HepG2 (cell line): ENCODE results near the gene IER2. TPM values are rescaled to one million over a fixed set of nuclear protein-coding genes. Genes with fewer than 3 reads are reported as not detected.

Experiments used
- AGO2 ChIP-seq: fragments of 200-400 bp; formaldehyde crosslinking; optimal IDR thresholded peaks from 2 replicates; pipeline ENCODE3; 2017; ENCODE audit warnings: mild to moderate bottlenecking, low read depth, low read length, moderate library complexity
- HMG20A ChIP-seq: IDR thresholded peaks from 2 replicates; pipeline ENCODE4 v1.6.1; 2016; ENCODE audit warnings: borderline replicate concordance
- HNF4A ChIP-seq: sonication (generic); formaldehyde crosslinking; IDR thresholded peaks from 2 replicates; pipeline ENCODE4 v1.4.0; 2020; ENCODE audit warnings: missing genetic modification reagents
- HNF4G ChIP-seq, 2 experiments: sonication (generic) in 1 of 2; formaldehyde crosslinking in 1 of 2; IDR thresholded peaks; 2 replicates each; pipeline versions ENCODE4 v1.4.0 to v1.6.1; 2011 to 2020; ENCODE audit warnings: borderline replicate concordance in 2 of 2, low read depth in 2 of 2, mild to moderate bottlenecking in 2 of 2, low read length in 1 of 2, missing genetic modification reagents in 1 of 2, moderate library complexity in 1 of 2
- HNRNPUL1 ChIP-seq: fragments of 200-400 bp; formaldehyde crosslinking; IDR thresholded peaks from 2 replicates; pipeline ENCODE4 v1.6.1; 2017; ENCODE audit warnings: low read depth, mild to moderate bottlenecking, low read length, moderate library complexity
- JARID2 ChIP-seq: sonication (generic); formaldehyde crosslinking; IDR thresholded peaks from 2 replicates; pipeline ENCODE4 v1.8.1; 2023; ENCODE audit warnings: missing genetic modification reagents, inconsistent platforms; ENCODE audit not compliant: insufficient replicate concordance
- MTA1 ChIP-seq: sonication (generic); formaldehyde crosslinking; IDR thresholded peaks from 2 replicates; pipeline ENCODE4 v1.4.0; 2020; ENCODE audit warnings: missing genetic modification reagents, mild to moderate bottlenecking, borderline replicate concordance
- NFKBIZ ChIP-seq: IDR thresholded peaks from 2 replicates; pipeline ENCODE4 v1.6.1; 2018; ENCODE audit warnings: missing genetic modification reagents, missing compliant biosample characterization
- SMAD3 ChIP-seq: sonication (generic); formaldehyde crosslinking; IDR thresholded peaks from 2 replicates; pipeline ENCODE4 v1.4.0; 2020; ENCODE audit warnings: missing genetic modification reagents
- SMARCC2 ChIP-seq: fragments of 450-650 bp; IDR thresholded peaks from 2 replicates; pipeline ENCODE4 v1.6.1; 2017; ENCODE audit warnings: antibody characterized with exemption, mild to moderate bottlenecking
- TAF1 ChIP-seq: sonication (generic); formaldehyde crosslinking; IDR thresholded peaks from 2 replicates; pipeline ENCODE4 v1.4.0; 2020; ENCODE audit warnings: missing genetic modification reagents
- ZMAT3 ChIP-seq: sonication (generic); formaldehyde crosslinking; conservative IDR thresholded peaks from 2 replicates; pipeline ENCODE4 v1.7.0; 2021; ENCODE audit warnings: missing genetic modification reagents
- ZNF501 ChIP-seq: sonication (generic); formaldehyde crosslinking; IDR thresholded peaks from 2 replicates; pipeline ENCODE4 v1.5.1; 2020; ENCODE audit warnings: mild to moderate bottlenecking, moderate library complexity, missing genetic modification reagents
- ZNF772 ChIP-seq: sonication (generic); formaldehyde crosslinking; IDR thresholded peaks from 2 replicates; pipeline ENCODE4 v1.5.0; 2020; ENCODE audit warnings: mild to moderate bottlenecking, missing genetic modification reagents
- polyA plus RNA-seq, 8 experiments: library from polyadenylated mRNA; depleted of rRNA in 3 of 8; stranded (reverse) in 7 of 8; unstranded in 1 of 8; fragments of >200 nt; fragmentation: Illumina TruSeq in 4 of 8; extraction: Trizol in 4 of 8; gene quantifications; 2 replicates each; pipeline versions ENCODE4 v1.2.1 to v1.2.3, GENCODE V29; 2011 to 2016; ENCODE audit warnings: low read depth in 4 of 8, missing spikeins in 1 of 8, mixed read lengths in 1 of 8; ENCODE audit not compliant: insufficient read depth in 1 of 8
- total RNA-seq, 5 experiments: library from RNA; depleted of rRNA; stranded (reverse); fragments of >200 nt; fragmentation: Illumina TruSeq; extraction: Trizol; gene quantifications; 2 replicates each; pipeline ENCODE4 v1.2.3, GENCODE V29; 2016; ENCODE audit warnings: low read depth in 1 of 5
- TF ChIP-seq, protein P1 (sequence below): sonication (generic); formaldehyde crosslinking; IDR thresholded peaks from 2 replicates; pipeline ENCODE4 v1.5.0; 2020; ENCODE audit warnings: mild to moderate bottlenecking, missing genetic modification reagents, borderline replicate concordance
- TF ChIP-seq, protein P2 (sequence below), 2 experiments: sonication (generic) in 1 of 2; formaldehyde crosslinking in 1 of 2; IDR thresholded peaks; 2 replicates each; pipeline versions ENCODE4 v1.5.1 to v1.6.1; 2011 to 2020; ENCODE audit warnings: borderline replicate concordance in 1 of 2, low read depth in 1 of 2, low read length in 1 of 2, mild to moderate bottlenecking in 1 of 2, missing genetic modification reagents in 1 of 2, moderate library complexity in 1 of 2

The IER2 gene
- total and polyA plus RNA-seq, 2 of the 13 experiments (the other 11 are each of a cell fraction or from before 2014, with no cell fraction given), result 10.1 to 14.3 TPM

DNA sequence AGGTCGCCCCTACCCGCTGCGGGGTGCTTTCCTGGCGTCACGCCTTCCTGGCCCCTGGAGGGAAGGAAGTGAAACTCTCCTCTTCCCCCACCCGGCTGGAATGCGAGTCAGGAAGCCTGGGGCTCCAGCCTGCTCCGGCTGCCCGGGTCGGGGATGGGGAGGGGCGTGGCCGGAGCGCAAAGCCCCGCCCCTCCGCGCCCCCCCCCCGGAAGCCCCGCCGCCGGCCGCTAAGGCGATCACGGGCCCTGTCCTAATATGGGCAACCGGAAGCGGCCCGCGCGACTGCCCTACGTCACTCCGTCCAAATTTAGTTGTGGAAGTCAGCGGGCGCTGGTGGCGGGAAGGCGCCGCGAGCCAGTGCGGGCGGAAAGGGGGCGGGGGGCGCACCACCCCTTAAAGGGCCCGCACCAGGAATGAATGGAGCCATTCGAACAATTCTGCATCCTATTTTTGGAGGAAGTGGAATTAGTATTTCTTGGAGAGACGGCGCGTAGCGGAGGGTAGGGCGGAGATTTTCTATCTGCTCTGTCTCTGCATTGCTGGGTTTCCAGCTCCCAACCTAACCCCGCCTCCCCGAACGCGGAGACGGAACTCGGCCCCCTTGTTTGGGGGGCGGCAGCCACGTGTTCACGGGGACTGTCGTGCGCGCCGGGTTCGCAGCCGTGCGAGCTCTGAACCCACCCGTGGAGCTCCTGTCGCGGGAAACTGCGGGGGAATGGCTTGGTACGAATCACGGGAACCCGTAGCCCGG lies 1.6 kb downstream of the IER2 start (continued):
- TF ChIP-seq, protein P1, sequence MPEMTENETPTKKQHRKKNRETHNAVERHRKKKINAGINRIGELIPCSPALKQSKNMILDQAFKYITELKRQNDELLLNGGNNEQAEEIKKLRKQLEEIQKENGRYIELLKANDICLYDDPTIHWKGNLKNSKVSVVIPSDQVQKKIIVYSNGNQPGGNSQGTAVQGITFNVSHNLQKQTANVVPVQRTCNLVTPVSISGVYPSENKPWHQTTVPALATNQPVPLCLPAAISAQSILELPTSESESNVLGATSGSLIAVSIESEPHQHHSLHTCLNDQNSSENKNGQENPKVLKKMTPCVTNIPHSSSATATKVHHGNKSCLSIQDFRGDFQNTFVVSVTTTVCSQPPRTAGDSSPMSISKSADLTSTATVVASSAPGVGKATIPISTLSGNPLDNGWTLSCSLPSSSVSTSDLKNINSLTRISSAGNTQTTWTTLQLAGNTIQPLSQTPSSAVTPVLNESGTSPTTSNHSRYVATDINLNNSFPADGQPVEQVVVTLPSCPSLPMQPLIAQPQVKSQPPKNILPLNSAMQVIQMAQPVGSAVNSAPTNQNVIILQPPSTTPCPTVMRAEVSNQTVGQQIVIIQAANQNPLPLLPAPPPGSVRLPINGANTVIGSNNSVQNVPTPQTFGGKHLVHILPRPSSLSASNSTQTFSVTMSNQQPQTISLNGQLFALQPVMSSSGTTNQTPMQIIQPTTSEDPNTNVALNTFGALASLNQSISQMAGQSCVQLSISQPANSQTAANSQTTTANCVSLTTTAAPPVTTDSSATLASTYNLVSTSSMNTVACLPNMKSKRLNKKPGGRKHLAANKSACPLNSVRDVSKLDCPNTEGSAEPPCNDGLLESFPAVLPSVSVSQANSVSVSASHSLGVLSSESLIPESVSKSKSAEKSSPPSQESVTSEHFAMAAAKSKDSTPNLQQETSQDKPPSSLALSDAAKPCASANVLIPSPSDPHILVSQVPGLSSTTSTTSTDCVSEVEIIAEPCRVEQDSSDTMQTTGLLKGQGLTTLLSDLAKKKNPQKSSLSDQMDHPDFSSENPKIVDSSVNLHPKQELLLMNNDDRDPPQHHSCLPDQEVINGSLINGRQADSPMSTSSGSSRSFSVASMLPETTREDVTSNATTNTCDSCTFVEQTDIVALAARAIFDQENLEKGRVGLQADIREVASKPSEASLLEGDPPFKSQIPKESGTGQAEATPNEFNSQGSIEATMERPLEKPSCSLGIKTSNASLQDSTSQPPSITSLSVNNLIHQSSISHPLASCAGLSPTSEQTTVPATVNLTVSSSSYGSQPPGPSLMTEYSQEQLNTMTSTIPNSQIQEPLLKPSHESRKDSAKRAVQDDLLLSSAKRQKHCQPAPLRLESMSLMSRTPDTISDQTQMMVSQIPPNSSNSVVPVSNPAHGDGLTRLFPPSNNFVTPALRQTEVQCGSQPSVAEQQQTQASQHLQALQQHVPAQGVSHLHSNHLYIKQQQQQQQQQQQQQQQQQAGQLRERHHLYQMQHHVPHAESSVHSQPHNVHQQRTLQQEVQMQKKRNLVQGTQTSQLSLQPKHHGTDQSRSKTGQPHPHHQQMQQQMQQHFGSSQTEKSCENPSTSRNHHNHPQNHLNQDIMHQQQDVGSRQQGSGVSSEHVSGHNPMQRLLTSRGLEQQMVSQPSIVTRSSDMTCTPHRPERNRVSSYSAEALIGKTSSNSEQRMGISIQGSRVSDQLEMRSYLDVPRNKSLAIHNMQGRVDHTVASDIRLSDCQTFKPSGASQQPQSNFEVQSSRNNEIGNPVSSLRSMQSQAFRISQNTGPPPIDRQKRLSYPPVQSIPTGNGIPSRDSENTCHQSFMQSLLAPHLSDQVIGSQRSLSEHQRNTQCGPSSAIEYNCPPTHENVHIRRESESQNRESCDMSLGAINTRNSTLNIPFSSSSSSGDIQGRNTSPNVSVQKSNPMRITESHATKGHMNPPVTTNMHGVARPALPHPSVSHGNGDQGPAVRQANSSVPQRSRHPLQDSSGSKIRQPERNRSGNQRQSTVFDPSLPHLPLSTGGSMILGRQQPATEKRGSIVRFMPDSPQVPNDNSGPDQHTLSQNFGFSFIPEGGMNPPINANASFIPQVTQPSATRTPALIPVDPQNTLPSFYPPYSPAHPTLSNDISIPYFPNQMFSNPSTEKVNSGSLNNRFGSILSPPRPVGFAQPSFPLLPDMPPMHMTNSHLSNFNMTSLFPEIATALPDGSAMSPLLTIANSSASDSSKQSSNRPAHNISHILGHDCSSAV (CRISPR knock-in tag), result no peak
- 0 out of 2 replicates have a peak, but pooled peaks have one; percentile 7 for TF ChIP-seq HNF4A (CRISPR knock-in tag)
- TF ChIP-seq HNF4G (IDR thresholded peaks at IDR 0.05; ENCODE audit: borderline replicate concordance, low read depth, low read length), result no peak
- 0 out of 2 replicates have a peak, but pooled peaks have one; percentile 19 for TF ChIP-seq HNF4G (CRISPR knock-in tag; IDR thresholded peaks at IDR 0.05; ENCODE audit: borderline replicate concordance, low read depth)
- peak; percentile 83; the same call in 1 of the 2 replicates for TF ChIP-seq NFKBIZ
- peak; percentile 90 for TF ChIP-seq ZMAT3 (CRISPR knock-in tag)
- TF ChIP-seq JARID2 (CRISPR knock-in tag), result peak; percentile 33
- no peak for TF ChIP-seq SMARCC2
- TF ChIP-seq, protein P2, sequence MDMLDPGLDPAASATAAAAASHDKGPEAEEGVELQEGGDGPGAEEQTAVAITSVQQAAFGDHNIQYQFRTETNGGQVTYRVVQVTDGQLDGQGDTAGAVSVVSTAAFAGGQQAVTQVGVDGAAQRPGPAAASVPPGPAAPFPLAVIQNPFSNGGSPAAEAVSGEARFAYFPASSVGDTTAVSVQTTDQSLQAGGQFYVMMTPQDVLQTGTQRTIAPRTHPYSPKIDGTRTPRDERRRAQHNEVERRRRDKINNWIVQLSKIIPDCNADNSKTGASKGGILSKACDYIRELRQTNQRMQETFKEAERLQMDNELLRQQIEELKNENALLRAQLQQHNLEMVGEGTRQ (IDR thresholded peaks at IDR 0.05; ENCODE audit: low read depth, low read length), result no peak
- TF ChIP-seq, protein P2 (CRISPR knock-in tag; IDR thresholded peaks at IDR 0.05; ENCODE audit: borderline replicate concordance), result peak; percentile 95; the same call in 1 of the 2 replicates
- peak; percentile 44 for TF ChIP-seq ZNF501 (CRISPR knock-in tag)
- peak; percentile 87 for TF ChIP-seq TAF1
- TF ChIP-seq MTA1 (CRISPR knock-in tag), result 0 out of 2 replicates have a peak, but pooled peaks have one; percentile 55
- no peak for TF ChIP-seq AGO2
- TF ChIP-seq ZNF772 (CRISPR knock-in tag), result peak; percentile 28; the same call in 1 of the 2 replicates
- TF ChIP-seq HMG20A (CRISPR knock-in tag), result peak; percentile 27; the same call in 1 of the 2 replicates
- no peak for TF ChIP-seq HNRNPUL1
- TF ChIP-seq SMAD3 (CRISPR knock-in tag), result no peak; the same call in 1 of the 2 replicates
